ENCODE data around the gene ARHGAP4.

DNA sequence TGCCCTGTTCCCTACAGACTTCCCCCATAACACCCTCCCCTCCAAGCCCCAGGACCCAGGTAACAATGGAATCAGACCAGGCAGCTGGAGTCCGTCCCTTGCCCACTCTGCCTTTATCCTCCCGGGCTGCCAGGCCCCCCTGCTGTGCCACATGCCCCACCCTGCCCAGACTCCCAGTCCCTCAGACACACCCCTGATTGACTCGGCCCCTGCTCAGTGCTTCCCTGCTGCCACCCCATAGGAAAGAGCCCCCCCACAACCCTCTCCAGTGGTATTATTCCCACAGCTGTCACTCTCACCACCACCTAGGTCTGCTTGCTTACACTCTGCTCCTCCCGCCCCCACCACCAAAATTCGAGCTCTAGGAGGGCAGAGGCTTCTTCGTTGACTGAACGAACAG is 13.5 kb upstream of the ARHGAP4 start:
- TF ChIP-seq, protein P1, sequence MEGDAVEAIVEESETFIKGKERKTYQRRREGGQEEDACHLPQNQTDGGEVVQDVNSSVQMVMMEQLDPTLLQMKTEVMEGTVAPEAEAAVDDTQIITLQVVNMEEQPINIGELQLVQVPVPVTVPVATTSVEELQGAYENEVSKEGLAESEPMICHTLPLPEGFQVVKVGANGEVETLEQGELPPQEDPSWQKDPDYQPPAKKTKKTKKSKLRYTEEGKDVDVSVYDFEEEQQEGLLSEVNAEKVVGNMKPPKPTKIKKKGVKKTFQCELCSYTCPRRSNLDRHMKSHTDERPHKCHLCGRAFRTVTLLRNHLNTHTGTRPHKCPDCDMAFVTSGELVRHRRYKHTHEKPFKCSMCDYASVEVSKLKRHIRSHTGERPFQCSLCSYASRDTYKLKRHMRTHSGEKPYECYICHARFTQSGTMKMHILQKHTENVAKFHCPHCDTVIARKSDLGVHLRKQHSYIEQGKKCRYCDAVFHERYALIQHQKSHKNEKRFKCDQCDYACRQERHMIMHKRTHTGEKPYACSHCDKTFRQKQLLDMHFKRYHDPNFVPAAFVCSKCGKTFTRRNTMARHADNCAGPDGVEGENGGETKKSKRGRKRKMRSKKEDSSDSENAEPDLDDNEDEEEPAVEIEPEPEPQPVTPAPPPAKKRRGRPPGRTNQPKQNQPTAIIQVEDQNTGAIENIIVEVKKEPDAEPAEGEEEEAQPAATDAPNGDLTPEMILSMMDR (conservative IDR thresholded peaks at IDR 0.05 in 1 of 2, IDR thresholded peaks at IDR 0.05 in 1 of 2; ENCODE audit: low read depth in 1 of 2, low read length in 2 of 2), result no peak
- no peak for TF ChIP-seq EZH2 (IDR thresholded peaks at IDR 0.05; ENCODE audit: low read length, missing control alignments)

All from fibroblast of lung (primary cell).